GM12874 (cell line): ENCODE results near the gene PAGE2B.

Experiments
- CTCF ChIP-seq: IDR thresholded peaks from 2 replicates; pipeline ENCODE4 v1.5.1; 2011; ENCODE audit warnings: low read depth, mild to moderate bottlenecking, control low read depth, low read length, moderate library complexity; ENCODE audit not compliant: insufficient read depth

PAGE2B gene

GRCh38 chrX:55033429-55033828, 41.4 kb upstream of the PAGE2B start:
- TF ChIP-seq CTCF, result no peak

- TF ChIP-seq CTCF, result no peak
Observed at GRCh38 chrX:55039471-55039870, 35.4 kb upstream of the PAGE2B start.

GRCh38 chrX:55041514-55041913, 33.3 kb upstream of the PAGE2B start:
- TF ChIP-seq CTCF, result no peak

DNA sequence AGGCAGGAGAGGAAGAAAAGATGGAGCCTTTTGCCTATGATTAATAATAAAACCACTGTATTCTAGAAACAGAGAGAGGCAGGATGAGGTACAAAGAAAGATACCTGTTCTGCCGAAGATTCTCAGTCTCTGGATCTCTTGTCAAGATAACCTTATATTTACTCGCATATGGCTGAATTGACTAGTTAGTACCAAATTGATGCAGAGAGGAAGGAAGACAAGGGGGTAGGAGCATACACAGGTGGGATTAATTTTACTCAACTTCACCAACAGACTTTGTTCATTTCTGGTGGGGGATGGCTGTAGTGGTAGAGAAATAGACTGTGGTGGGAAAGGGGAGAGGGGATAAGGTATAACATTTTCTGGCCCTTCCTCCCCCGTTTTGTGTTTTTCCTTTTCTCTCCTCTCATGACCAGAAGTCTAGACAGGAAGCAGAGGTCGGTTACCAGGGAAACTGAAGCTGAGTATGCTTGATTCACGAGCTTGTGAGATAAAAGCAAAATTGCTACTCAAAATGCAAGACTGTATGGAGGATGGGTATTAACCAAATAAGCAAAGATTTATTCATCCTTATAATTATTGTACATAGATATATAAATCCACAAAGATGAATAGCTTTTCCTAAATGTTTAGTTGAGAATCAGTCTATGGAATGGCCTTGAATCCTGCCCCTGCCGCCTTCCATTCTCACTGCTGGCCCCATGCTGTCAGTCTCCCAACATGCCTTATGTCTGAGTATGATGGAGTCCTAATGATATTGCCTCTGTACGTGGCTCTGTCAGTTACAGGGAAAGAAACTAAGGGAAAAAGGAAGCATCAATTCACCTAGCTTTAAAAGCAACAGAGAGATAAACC, 17.8 kb upstream of the PAGE2B start:
- no peak for TF ChIP-seq CTCF

DNA sequence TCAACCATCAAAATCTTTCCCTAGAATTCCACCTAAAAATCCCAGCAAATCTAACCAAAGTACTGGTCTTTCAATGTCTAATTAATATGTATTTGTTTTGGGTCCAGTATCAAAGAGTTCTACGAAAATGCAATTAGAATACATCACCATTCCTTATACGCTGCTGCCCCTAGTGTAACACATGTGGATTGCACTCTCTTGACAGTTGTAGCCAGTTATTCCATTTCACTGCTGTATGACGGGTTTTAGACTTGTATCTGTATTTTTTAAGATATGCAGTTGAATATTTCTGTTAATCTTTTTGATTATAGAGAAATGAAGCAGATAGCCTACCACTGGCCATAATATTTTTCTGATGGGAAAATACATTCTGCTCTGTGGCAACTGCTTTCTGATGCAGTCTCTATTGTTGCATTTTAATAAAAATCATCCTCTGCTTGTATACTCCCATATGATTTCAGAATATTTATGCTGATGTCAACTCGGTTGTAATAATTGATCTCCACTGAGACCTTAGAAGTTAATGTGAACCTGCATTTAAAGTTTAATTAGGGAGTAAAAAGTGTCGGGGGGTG, 17.1 kb upstream of the PAGE2B start:
- TF ChIP-seq CTCF, result peak; percentile 50; the same call in 1 of the 2 replicates

- TF ChIP-seq CTCF, result no peak
Observed at GRCh38 chrX:55072286-55072685, 2.5 kb upstream of the PAGE2B start.

DNA sequence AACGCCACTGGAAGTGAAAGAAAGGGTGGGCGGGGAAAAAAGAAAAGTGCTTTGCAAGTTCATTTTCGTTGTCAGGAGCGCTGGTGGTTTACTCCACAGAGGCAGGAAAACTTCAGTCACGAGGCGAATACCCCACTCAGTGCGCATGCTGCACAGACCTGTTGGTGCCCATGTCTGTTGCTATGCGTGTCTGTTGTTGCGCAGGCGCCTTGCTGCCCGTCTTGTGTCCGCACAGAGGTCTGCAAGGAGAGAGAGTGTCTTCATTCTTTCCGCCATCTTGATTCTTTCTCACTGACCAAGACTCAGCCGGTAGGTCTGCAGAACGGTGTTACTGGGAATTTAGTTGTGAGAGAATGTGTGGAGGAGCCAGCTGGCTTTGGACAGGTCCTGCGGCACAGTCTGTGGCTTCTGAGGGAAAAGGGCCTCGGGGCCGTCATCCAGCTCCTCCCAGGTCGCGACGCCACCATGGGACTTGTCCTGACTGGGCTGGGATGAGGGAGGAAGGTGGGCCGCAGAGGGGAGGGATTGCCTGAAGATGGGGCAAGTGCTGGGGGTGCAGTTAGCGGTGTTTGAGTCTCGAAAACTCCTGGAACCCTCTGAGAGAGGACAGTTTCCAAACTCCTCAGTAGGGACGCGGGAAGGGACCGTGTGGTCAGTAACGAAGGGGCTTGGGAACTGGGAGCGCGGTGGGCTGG, 14.1 kb downstream of the PAGE2B start, which contains the start of gene PAGE2:
TSS of gene PAGE2 (plus strand) at position 224 of the 695 bp plus-strand sequence. CDS start 1,003 bp downstream, outside the sequence.
- no peak for TF ChIP-seq CTCF
